NB4 (cell line): ENCODE measurements around the gene GLI1.

ENCODE experiments used
- MYC ChIP-seq: IDR thresholded peaks from 2 replicates; pipeline ENCODE4 v1.6.1; 2011; ENCODE audit warnings: low read depth, low read length
- POLR2A ChIP-seq: IDR thresholded peaks from 2 replicates; pipeline ENCODE4 v1.6.1; 2011; ENCODE audit warnings: mild to moderate bottlenecking; ENCODE audit not compliant: insufficient read length; ENCODE audit errors: extremely low read depth
- TF ChIP-seq, protein P1 (sequence below): IDR thresholded peaks from one replicate; pipeline ENCODE4 v1.5.1; 2012; ENCODE audit warnings: low read depth, low read length
- TF ChIP-seq, protein P2 (sequence below): IDR thresholded peaks from 2 replicates; pipeline ENCODE4 v1.6.1; 2011; ENCODE audit warnings: low read depth, low read length

DNA sequence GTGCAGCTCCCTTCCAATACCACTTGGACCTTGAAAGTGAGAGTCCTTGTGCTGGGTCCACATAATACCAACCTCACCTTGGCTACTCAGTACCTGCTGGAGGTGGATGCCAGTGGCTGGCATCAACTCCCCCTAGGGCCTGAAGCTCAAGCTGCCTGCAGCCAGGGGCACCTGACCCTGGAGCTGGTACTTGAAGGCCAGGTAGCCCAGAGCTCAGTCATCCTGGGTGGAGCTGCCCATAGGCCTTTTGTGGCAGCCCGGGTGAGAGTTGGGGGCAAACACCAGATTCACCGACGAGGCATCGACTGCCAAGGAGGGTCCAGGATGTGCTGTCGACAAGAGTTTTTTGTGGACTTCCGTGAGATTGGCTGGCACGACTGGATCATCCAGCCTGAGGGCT is 10.2 kb upstream of the GLI1 start:
- TF ChIP-seq, protein P1, sequence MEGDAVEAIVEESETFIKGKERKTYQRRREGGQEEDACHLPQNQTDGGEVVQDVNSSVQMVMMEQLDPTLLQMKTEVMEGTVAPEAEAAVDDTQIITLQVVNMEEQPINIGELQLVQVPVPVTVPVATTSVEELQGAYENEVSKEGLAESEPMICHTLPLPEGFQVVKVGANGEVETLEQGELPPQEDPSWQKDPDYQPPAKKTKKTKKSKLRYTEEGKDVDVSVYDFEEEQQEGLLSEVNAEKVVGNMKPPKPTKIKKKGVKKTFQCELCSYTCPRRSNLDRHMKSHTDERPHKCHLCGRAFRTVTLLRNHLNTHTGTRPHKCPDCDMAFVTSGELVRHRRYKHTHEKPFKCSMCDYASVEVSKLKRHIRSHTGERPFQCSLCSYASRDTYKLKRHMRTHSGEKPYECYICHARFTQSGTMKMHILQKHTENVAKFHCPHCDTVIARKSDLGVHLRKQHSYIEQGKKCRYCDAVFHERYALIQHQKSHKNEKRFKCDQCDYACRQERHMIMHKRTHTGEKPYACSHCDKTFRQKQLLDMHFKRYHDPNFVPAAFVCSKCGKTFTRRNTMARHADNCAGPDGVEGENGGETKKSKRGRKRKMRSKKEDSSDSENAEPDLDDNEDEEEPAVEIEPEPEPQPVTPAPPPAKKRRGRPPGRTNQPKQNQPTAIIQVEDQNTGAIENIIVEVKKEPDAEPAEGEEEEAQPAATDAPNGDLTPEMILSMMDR, result no peak
- TF ChIP-seq POLR2A (no peak), MYC (no peak)
- TF ChIP-seq, protein P2, sequence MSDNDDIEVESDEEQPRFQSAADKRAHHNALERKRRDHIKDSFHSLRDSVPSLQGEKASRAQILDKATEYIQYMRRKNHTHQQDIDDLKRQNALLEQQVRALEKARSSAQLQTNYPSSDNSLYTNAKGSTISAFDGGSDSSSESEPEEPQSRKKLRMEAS, result no peak
